Vagina (tissue), 2 donors: ENCODE measurements around the gene H3-3A. TPM values are rescaled to one million over a fixed set of nuclear protein-coding genes. Genes with fewer than 3 reads are reported as not detected.
"Not testable (repeated sequence)": the region's sequence is repeated elsewhere in the genome, so short reads cannot be mapped to it uniquely, and the experiment has no call there.

Experiments
- DNase-seq, 2 donors: peaks; one replicate each; pipeline ENCODE4 v3.0.0-alpha.2; 2017; ENCODE audit errors: extremely low spot score in 2 of 2
- H3K27ac ChIP-seq: fragments of 200-600 bp; sonication (generic); one replicate; pipeline ENCODE4 v1.5.1; 2019
- H3K27me3 ChIP-seq: fragments of 200-600 bp; sonication (generic); one replicate; pipeline ENCODE4 v1.5.1; 2019
- H3K36me3 ChIP-seq, 2 donors: fragments of 200-600 bp; sonication (generic); one replicate each; pipeline ENCODE4 v1.5.1; 2017 to 2019
- H3K4me1 ChIP-seq: fragments of 200-600 bp; sonication (generic); one replicate; pipeline ENCODE4 v1.5.1; 2019
- H3K4me3 ChIP-seq, 2 donors: fragments of 200-600 bp; sonication (generic); 1 replicate in 1 of 2; 2 replicates in 1 of 2; pipeline ENCODE4 v1.5.1; 2016 to 2019
- H3K9me3 ChIP-seq: fragments of 200-600 bp; sonication (generic); one replicate; pipeline ENCODE4 v1.5.1; 2019
- CTCF ChIP-seq, 3 experiments: fragments of 450-650 bp in 2 of 3; fragments of 200-600 bp in 1 of 3; sonication (generic) in 1 of 3; IDR thresholded peaks; one replicate each; pipeline ENCODE4 v1.5.1; 2017 to 2019; ENCODE audit warnings: antibody characterized with exemption in 3 of 3, mild to moderate bottlenecking in 2 of 3, moderate library complexity in 2 of 3
- POLR2A ChIP-seq, 2 donors: fragments of 450-650 bp; IDR thresholded peaks; one replicate each; pipeline ENCODE4 v1.6.1; 2017; ENCODE audit warnings: antibody characterized with exemption in 2 of 2, mild to moderate bottlenecking in 2 of 2, moderate library complexity in 2 of 2
- POLR2AphosphoS5 ChIP-seq, 2 donors: sonication (generic); formaldehyde crosslinking; IDR thresholded peaks; one replicate each; pipeline ENCODE4 v1.9.0; 2017; ENCODE audit warnings: antibody characterized with exemption in 2 of 2, mild to moderate bottlenecking in 2 of 2, low read depth in 1 of 2; ENCODE audit not compliant: insufficient read depth in 1 of 2
- intact Hi-C: fragments of 100-400 bp; cut with DNase I; formaldehyde crosslinking; loops from one replicate; pipeline ENCODE4 v1.15.1; 2023
- total RNA-seq: library from RNA; depleted of rRNA; stranded (reverse); fragments of >200 nt; gene quantifications from one replicate; pipeline ENCODE4 v1.2.3, GENCODE V29; 2016

H3-3A gene
- total RNA-seq, 1 donor from 2014 or later = 263 TPM

- DNase-seq = no peak
- Histone ChIP-seq H3K4me3 (no peak overlapping the region), H3K27me3 (no peaks in the 10 kb centered on the region), H3K4me1 (peaks cover 7% of the 10 kb centered on the region), H3K9me3 (no peaks in the 10 kb centered on the region), H3K36me3 (no peaks in the 10 kb centered on the region), H3K27ac (no peak overlapping the region)
- TF ChIP-seq POLR2AphosphoS5 (IDR thresholded peaks at IDR 0.05; ENCODE audit: insufficient read depth in 1 of 2, low read depth in 1 of 2) (no peak), POLR2A (IDR thresholded peaks at IDR 0.05) (no peak), CTCF (IDR thresholded peaks at IDR 0.05) (no peak)
- intact Hi-C loops = no loop called here
These were observed 23.3 kb downstream of the H3-3A start for GRCh38 chr1:226085675-226086285.

GRCh38 chr1:226086776-226087175 is 24.3 kb downstream of the H3-3A start:
- Histone ChIP-seq H3K27me3 (no peaks in the 10 kb centered on the region), H3K4me3 (no peak overlapping the region), H3K4me1 (peaks cover 7% of the 10 kb centered on the region), H3K27ac (no peak overlapping the region), H3K36me3 (no peaks in the 10 kb centered on the region), H3K9me3 (no peaks in the 10 kb centered on the region)
- intact Hi-C loops = no loop called here
- DNase-seq = no peak
- no peak for TF ChIP-seq POLR2AphosphoS5 (IDR thresholded peaks at IDR 0.05; ENCODE audit: insufficient read depth in 1 of 2, low read depth in 1 of 2)
- no peak for TF ChIP-seq CTCF (IDR thresholded peaks at IDR 0.05)
- no peak for TF ChIP-seq POLR2A (IDR thresholded peaks at IDR 0.05)

GRCh38 chr1:226091461-226091860 is 28.9 kb downstream of the H3-3A start:
- intact Hi-C loops = no loop called here
- DNase-seq = no peak
- Histone ChIP-seq H3K36me3 (no peaks in the 10 kb centered on the region), H3K9me3 (no peaks in the 10 kb centered on the region), H3K4me3 (no peak overlapping the region), H3K27ac (no peak overlapping the region), H3K27me3 (no peaks in the 10 kb centered on the region), H3K4me1 (no peaks in the 10 kb centered on the region)
- TF ChIP-seq POLR2A (IDR thresholded peaks at IDR 0.05) = no peak
- TF ChIP-seq POLR2AphosphoS5 (IDR thresholded peaks at IDR 0.05; ENCODE audit: insufficient read depth in 1 of 2, low read depth in 1 of 2) = no peak
- TF ChIP-seq CTCF (IDR thresholded peaks at IDR 0.05) = no peak

- H3K36me3 ChIP-seq, H3K27ac ChIP-seq, DNase-seq, intact Hi-C loops, H3K9me3 ChIP-seq, H3K4me1 ChIP-seq, H3K4me3 ChIP-seq, H3K27me3 ChIP-seq: not testable (repeated sequence)
These were observed 29.7 kb downstream of the H3-3A start for GRCh38 chr1:226092048-226092820.

- no peaks in the 10 kb centered on the region for H3K4me1 ChIP-seq
- no peak overlapping the region for H3K27ac ChIP-seq
- intact Hi-C loops = no loop called here
- no peaks in the 10 kb centered on the region for H3K9me3 ChIP-seq
- H3K36me3 ChIP-seq = no peaks in the 10 kb centered on the region
- H3K27me3 ChIP-seq = no peaks in the 10 kb centered on the region
- no peak for DNase-seq
- H3K4me3 ChIP-seq = no peak overlapping the region
- no peak for TF ChIP-seq CTCF (IDR thresholded peaks at IDR 0.05)
- no peak for TF ChIP-seq POLR2A (IDR thresholded peaks at IDR 0.05)
- TF ChIP-seq POLR2AphosphoS5 (IDR thresholded peaks at IDR 0.05; ENCODE audit: insufficient read depth in 1 of 2, low read depth in 1 of 2) = no peak
These were observed 30.4 kb downstream of the H3-3A start for GRCh38 chr1:226092965-226093364.
